ENCODE measurements around the gene UBAP1L. TPM values are rescaled to one million over a fixed set of nuclear protein-coding genes. Genes with fewer than 3 reads are reported as not detected.

UBAP1L gene
- total and polyA plus RNA-seq, 2 of the 4 experiments (the other 2 are of a cell fraction) = 0.36 to 1.1 TPM

- H3K56ac ChIP-seq (ENCODE audit: extremely low read depth, insufficient read depth, low read length) = peak overlapping the region; percentile 39; the same call in 1 of the 2 replicates
- H2AK5ac ChIP-seq (ENCODE audit: low read depth, low read length) = no peak overlapping the region
- H3K36me3 ChIP-seq (ENCODE audit: control insufficient read depth, insufficient read depth, low read length) = peaks cover 16% of the 10 kb centered on the region
- H4K8ac ChIP-seq (ENCODE audit: low read depth in 2 of 2, low read length in 2 of 2) = peak overlapping the region in 1 of 2 experiments; percentile 24; a peak in 1 of 4 replicates
- in situ Hi-C loops (cut with MboI; ENCODE audit: low sequenced_read_pairs) (no loop called here), dilution Hi-C loops (cut with HindIII; ENCODE audit: low sequenced_read_pairs, unreplicated experiment) (no loop called here), intact Hi-C loops (cut with micrococcal nuclease) (no loop called here)
- H3K9me1 ChIP-seq (ENCODE audit: insufficient read depth, low read length) = no peaks in the 10 kb centered on the region; the same call in 1 of the 2 replicates
- H3K79me1 ChIP-seq (ENCODE audit: low read depth in 1 of 2, low read length in 2 of 2) = peaks cover 16 to 44% of the 10 kb centered on the region in 2 experiments
- H2BK120ac ChIP-seq (ENCODE audit: low read depth, low read length) = no peak overlapping the region
- peak overlapping the region; percentile 94 for H3K23ac ChIP-seq (ENCODE audit: low read depth, low read length)
- peaks cover 2% of the 10 kb centered on the region; the same call in 1 of the 2 replicates for H3K9me3 ChIP-seq (ENCODE audit: control insufficient read depth, insufficient read depth, low read length)
- H4K91ac ChIP-seq (ENCODE audit: insufficient read depth, low read depth, low read length) = no peak overlapping the region
- H2BK5ac ChIP-seq (ENCODE audit: low read depth, low read length, poor library complexity, severe bottlenecking) = peak overlapping the region; percentile 58
- no peaks in the 10 kb centered on the region for H3K27me3 ChIP-seq (ENCODE audit: control insufficient read depth, insufficient read depth, low read length)
- peak overlapping the region; percentile 99 for H3K4me2 ChIP-seq (ENCODE audit: low read depth, low read length)
- no peak overlapping the region for H4K5ac ChIP-seq (ENCODE audit: low read depth, low read length)
- H2AFZ ChIP-seq (replicated peaks; ENCODE audit: low read length, poor library complexity) = peak overlapping the region; percentile 92
- H4K20me1 ChIP-seq (ENCODE audit: insufficient read depth, low read length) = peaks cover 20% of the 10 kb centered on the region; the same call in 1 of the 2 replicates
- H2AK9ac ChIP-seq (replicated peaks; ENCODE audit: low read depth, low read length, poor library complexity) = peak overlapping the region; percentile 94
- TF ChIP-seq CHD1 (IDR thresholded peaks at IDR 0.05; ENCODE audit: low read depth, low read length) (0 out of 2 replicates have a peak, but pooled peaks have one; percentile 69), RAD21 (IDR thresholded peaks at IDR 0.05; ENCODE audit: low read length) (no peak), FOS (IDR thresholded peaks at IDR 0.05; ENCODE audit: low read depth, low read length) (no peak), RCOR1 (IDR thresholded peaks at IDR 0.05; ENCODE audit: insufficient replicate concordance, low read length) (no peak), POLR2A (IDR thresholded peaks at IDR 0.05; ENCODE audit: low read depth, low read length) (peak; percentile 60; the same call in 1 of the 2 replicates), CEBPB (IDR thresholded peaks at IDR 0.05; ENCODE audit: low read depth, low read length) (no peak), MAZ (IDR thresholded peaks at IDR 0.05; ENCODE audit: borderline replicate concordance, low read depth, low read length) (no peak)
- WGBS, 2 experiments (ENCODE audit: extremely low coverage in 2 of 2, insufficient read length in 1 of 2) = 1% methylated on average over 83 of the region's 93 CpGs; no CpG with 5 or more reads in 1 of the 2 experiments
- ATAC-seq (ENCODE audit: low read depth) (peak; percentile 73), DNase-seq (peak; percentile 47)
- peak overlapping the region; percentile 62 for H3K4me3 ChIP-seq (ENCODE audit: insufficient read depth, low read depth, low read length)
- TSS peak; percentile 83 for BruUV-seq (replicated peaks)
- no peak overlapping the region for H2BK20ac ChIP-seq (ENCODE audit: low read depth, low read length)
- H3K9ac ChIP-seq (ENCODE audit: low read depth, low read length) = peak overlapping the region; percentile 86
- H3K14ac ChIP-seq (replicated peaks; ENCODE audit: low read depth, low read length) = peak overlapping the region; percentile 61; the same call in 1 of the 2 replicates
- H3K4me1 ChIP-seq (ENCODE audit: control insufficient read depth, insufficient read depth, low read length) = peaks cover 3% of the 10 kb centered on the region
- ChIA-PET POLR2A (ENCODE audit: unreplicated experiment) (no interaction called here), CTCF (no interaction called here)
- no peak overlapping the region for H3K18ac ChIP-seq (ENCODE audit: low read depth, low read length)
- no peak overlapping the region for H2BK15ac ChIP-seq (ENCODE audit: low read depth, low read length)
- peak overlapping the region; percentile 3; the same call in 1 of the 2 replicates for H3K4ac ChIP-seq (ENCODE audit: low read depth, low read length)
- H3K27ac ChIP-seq (ENCODE audit: insufficient read depth, low read length) = peak overlapping the region; percentile 58
These were observed 18.0 kb upstream of the UBAP1L start for GRCh38 chr15:65132878-65133547.
